Spleen (tissue), 11 donors: ENCODE data around the gene GPR152. TPM values are rescaled to one million over a fixed set of nuclear protein-coding genes. Genes with fewer than 3 reads are reported as not detected.
A peak's percentile ranks its signal among the peaks of the same experiment; 100 is the strongest.

ENCODE experiments used
- DNase-seq: peaks from one replicate; pipeline ENCODE4 v3.0.0-alpha.2; 2020
- H3K27ac ChIP-seq, 8 donors: fragments of 200-600 bp; sonication (generic) in 7 of 8; 1 replicate in 4 of 8; 2 replicates in 4 of 8; pipeline versions ENCODE4 v1.5.0 to v1.8.0; 2016 to 2021; ENCODE audit warnings: inconsistent platforms in 4 of 8, mild to moderate bottlenecking in 4 of 8, moderate library complexity in 1 of 8
- H3K27me3 ChIP-seq, 7 donors: fragments of 200-600 bp; sonication (generic) in 6 of 7; replicated peaks in 1 of 7; 1 replicate in 4 of 7; 2 replicates in 3 of 7; pipeline versions ENCODE4 v1.5.0 to v1.8.0; 2016 to 2021; ENCODE audit warnings: inconsistent platforms in 3 of 7, mild to moderate bottlenecking in 1 of 7
- H3K36me3 ChIP-seq, 6 donors: fragments of 200-600 bp; sonication (generic) in 5 of 6; 1 replicate in 4 of 6; 2 replicates in 2 of 6; pipeline versions ENCODE4 v1.5.0 to v1.8.0; 2016 to 2021; ENCODE audit warnings: inconsistent platforms in 2 of 6
- H3K4me1 ChIP-seq, 6 donors: fragments of 200-600 bp; sonication (generic) in 5 of 6; 1 replicate in 3 of 6; 2 replicates in 3 of 6; pipeline versions ENCODE4 v1.5.0 to v1.8.0; 2016 to 2021; ENCODE audit warnings: inconsistent platforms in 3 of 6
- H3K4me3 ChIP-seq, 8 donors: fragments of 200-600 bp; sonication (generic) in 7 of 8; 1 replicate in 4 of 8; 2 replicates in 4 of 8; pipeline versions ENCODE4 v1.5.0 to v1.8.0; 2016 to 2021; ENCODE audit warnings: inconsistent platforms in 4 of 8, mild to moderate bottlenecking in 4 of 8, moderate library complexity in 2 of 8
- H3K9me3 ChIP-seq, 8 donors: fragments of 200-600 bp; sonication (generic) in 7 of 8; 1 replicate in 4 of 8; 2 replicates in 4 of 8; pipeline versions ENCODE4 v1.5.0 to v1.8.0; 2016 to 2021; ENCODE audit warnings: inconsistent platforms in 4 of 8
- POLR2A ChIP-seq, 3 donors: fragments of 450-650 bp; IDR thresholded peaks; one replicate each; pipeline ENCODE4 v1.5.1; 2017; ENCODE audit warnings: antibody characterized with exemption in 3 of 3, mild to moderate bottlenecking in 1 of 3
- POLR2AphosphoS5 ChIP-seq, 3 donors: sonication (generic); formaldehyde crosslinking; IDR thresholded peaks; one replicate each; pipeline ENCODE4 v1.5.1; 2017; ENCODE audit warnings: antibody characterized with exemption in 3 of 3
- WGBS, 5 donors: extraction: QIAGEN DNeasy Blood & Tissue Kit in 3 of 5; methylation state at CpG; one replicate each; pipeline versions ENCODE4 v1.1.5 to v1.1.7; 2013 to 2018; 5-methylcytosine and 5-hydroxymethylcytosine counted together
- intact Hi-C: fragments of 100-400 bp; cut with DNase I; formaldehyde crosslinking; loops from one replicate; pipeline ENCODE4 v1.15.0; 2023; ENCODE audit warnings: low total_unique reads
- polyA plus RNA-seq, 3 donors: library from polyadenylated mRNA; stranded (reverse); fragments of 200-250 nt; gene quantifications; one replicate each; pipeline ENCODE4 v1.2.1, GENCODE V29; 2013
- total RNA-seq, 7 donors: library from RNA; depleted of rRNA in 3 of 7; stranded (reverse); fragments of >200 nt in 3 of 7; fragmentation: NEBNext Ultra II Directional in 4 of 7; extraction: Animal tissue kit (Norgen Biotek cat#: 25700) in 4 of 7; gene quantifications; one replicate each; pipeline versions ENCODE4 v1.1.0 to v1.2.1, GENCODE V29; 2016 to 2021
- TF ChIP-seq, protein P1 (sequence below), 11 experiments: fragments of 200-600 bp in 7 of 11; fragments of 450-650 bp in 4 of 11; sonication (generic) in 4 of 11; IDR thresholded peaks in 8 of 11; conservative IDR thresholded peaks in 3 of 11; 1 replicate in 7 of 11; 2 replicates in 4 of 11; pipeline versions ENCODE4 v1.4.0 to v1.8.0; 2016 to 2021; ENCODE audit warnings: antibody characterized with exemption in 11 of 11, inconsistent platforms in 4 of 11, mild to moderate bottlenecking in 1 of 11
- donor health status: healthy with polysubstance abuse.
- donor health status: DM: no; HTN: no; CAD: no; lungs with moderate emphysema.
- donor health status: DM: no; HTN: no; CAD: no.
- donor health status: Bipolar disorder and iron deficiency.
- donor health status: healthy.
- donor health status: DM: no; HTN: no; CAD: no.
- donor health status: DM: yes; HTN: yes; CAD: no.

GPR152 gene
- total and polyA plus RNA-seq, 10 donors = 0.10 TPM; not detected in 9

DNA sequence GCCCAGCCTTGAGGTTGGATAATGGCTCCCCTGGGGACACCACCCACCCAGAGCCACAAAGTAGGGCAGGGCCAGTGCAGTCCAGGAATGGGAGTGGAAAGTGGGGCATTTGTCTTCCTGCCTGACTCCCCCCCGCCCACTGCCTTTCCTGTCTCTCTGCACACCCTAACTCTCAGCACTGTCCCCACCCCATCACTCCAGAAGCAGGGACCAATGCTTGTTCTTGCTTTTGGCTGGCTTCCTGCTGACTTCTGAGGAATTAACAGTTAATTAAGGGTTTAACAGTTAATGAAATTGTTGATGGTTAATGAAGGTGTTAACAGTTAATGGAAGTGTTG, 47.9 kb upstream of the GPR152 start:
- TF ChIP-seq POLR2A (IDR thresholded peaks at IDR 0.05) (no peak), POLR2AphosphoS5 (IDR thresholded peaks at IDR 0.05) (no peak)
- TF ChIP-seq, protein P1, sequence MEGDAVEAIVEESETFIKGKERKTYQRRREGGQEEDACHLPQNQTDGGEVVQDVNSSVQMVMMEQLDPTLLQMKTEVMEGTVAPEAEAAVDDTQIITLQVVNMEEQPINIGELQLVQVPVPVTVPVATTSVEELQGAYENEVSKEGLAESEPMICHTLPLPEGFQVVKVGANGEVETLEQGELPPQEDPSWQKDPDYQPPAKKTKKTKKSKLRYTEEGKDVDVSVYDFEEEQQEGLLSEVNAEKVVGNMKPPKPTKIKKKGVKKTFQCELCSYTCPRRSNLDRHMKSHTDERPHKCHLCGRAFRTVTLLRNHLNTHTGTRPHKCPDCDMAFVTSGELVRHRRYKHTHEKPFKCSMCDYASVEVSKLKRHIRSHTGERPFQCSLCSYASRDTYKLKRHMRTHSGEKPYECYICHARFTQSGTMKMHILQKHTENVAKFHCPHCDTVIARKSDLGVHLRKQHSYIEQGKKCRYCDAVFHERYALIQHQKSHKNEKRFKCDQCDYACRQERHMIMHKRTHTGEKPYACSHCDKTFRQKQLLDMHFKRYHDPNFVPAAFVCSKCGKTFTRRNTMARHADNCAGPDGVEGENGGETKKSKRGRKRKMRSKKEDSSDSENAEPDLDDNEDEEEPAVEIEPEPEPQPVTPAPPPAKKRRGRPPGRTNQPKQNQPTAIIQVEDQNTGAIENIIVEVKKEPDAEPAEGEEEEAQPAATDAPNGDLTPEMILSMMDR (IDR thresholded peaks at IDR 0.05 in 8 of 11, conservative IDR thresholded peaks at IDR 0.05 in 3 of 11) = no peak
- Histone ChIP-seq H3K4me3 (no peak overlapping the region), H3K9me3 (no peaks in the 10 kb centered on the region), H3K27ac (no peak overlapping the region), H3K36me3 (peaks cover 0 to 82% (median 58%) of the 10 kb centered on the region in 6 donors), H3K4me1 (peaks cover 8 to 51% (median 31%) of the 10 kb centered on the region in 6 donors), H3K27me3 (peaks cover 0 to 23% (median 0%) of the 10 kb centered on the region in 7 donors)
- DNase-seq = no peak
- WGBS, 5 donors = 78 to 92% (median 82%) methylated on average over 1 of the region's 1 CpG
- intact Hi-C loops = no loop called here

- TF ChIP-seq POLR2AphosphoS5 (IDR thresholded peaks at IDR 0.05) (peak in 1 of 3 donors; percentile 35), POLR2A (IDR thresholded peaks at IDR 0.05) (no peak)
- WGBS, 5 donors = 91 to 95% (median 94%) methylated on average over 12 to 26 of the region's 26 CpGs
- peak; percentile 72 for DNase-seq
- no peak overlapping the region for H3K27ac ChIP-seq
- peaks cover 0 to 19% (median 0%) of the 10 kb centered on the region in 7 donors for H3K27me3 ChIP-seq
- no peak overlapping the region for H3K4me3 ChIP-seq
- peaks cover 0 to 87% (median 63%) of the 10 kb centered on the region in 6 donors for H3K36me3 ChIP-seq
- intact Hi-C loops = no loop called here
- peaks cover 6 to 46% (median 26%) of the 10 kb centered on the region in 6 donors for H3K4me1 ChIP-seq
- H3K9me3 ChIP-seq = no peaks in the 10 kb centered on the region
Observed at GRCh38 chr11:67499808-67500483, 47.4 kb upstream of the GPR152 start.

DNA sequence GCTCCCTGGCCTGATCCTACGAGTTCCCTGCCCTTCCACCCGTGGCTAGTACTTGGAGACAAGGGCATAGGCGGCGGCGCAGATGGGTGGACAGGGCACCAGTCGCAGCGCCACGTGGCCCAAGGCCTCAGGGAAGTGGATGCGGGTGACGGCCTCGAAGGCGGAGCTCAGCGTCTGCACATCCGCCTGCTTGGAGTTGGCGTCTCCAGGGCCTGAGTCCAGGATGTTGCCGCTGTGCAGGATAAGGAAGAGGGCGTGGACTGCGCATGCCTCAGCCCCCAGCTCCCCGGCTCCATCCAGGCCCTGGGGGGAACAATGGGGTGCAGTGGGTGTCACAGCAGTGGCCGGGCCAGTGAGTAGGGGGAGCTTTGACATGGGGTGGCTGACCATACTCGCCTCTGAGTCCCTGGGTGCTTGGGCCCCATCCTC, 46.0 kb upstream of the GPR152 start:
- peak; percentile 75 for DNase-seq
- WGBS, 5 donors = 69 to 93% (median 84%) methylated on average over 11 to 21 of the region's 21 CpGs

DNA sequence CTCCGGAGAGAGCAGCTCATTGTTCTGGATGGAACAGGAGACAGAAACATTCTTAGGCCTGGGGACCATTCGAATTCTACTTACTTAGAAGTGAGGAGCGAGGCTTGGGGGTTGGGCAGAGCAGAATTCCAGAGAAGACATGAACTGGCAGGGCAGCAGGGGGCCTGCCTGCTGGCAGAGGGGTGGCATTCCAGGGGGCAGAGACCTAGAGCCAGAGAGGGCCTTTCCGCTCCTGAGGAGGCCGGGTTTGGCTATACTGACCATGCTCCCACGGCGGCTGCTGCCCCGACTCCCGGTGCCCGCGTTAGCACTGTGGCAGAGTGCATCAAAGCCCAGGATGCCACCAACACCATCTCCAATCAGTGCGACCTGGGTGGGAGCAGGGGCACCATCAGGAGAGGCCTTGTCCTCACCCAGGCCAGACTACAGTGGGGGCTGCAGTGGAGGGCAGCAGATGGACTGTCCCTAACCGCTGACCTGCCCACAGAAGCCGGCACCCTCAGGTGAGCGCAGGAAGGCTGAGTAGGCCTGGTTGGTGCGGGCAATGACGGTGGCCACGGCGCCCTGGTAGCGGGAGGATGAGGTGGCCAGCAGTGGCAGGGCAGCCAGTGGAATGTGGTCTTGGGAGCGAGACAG, 45.2 kb upstream of the GPR152 start:
- WGBS, 5 donors = 94 to 98% (median 95%) methylated on average over 12 to 21 of the region's 21 CpGs
- TF ChIP-seq POLR2A (IDR thresholded peaks at IDR 0.05) = no peak
- TF ChIP-seq POLR2AphosphoS5 (IDR thresholded peaks at IDR 0.05) = peak in 1 of 3 donors; percentile 17
- TF ChIP-seq, protein P1 (IDR thresholded peaks at IDR 0.05 in 8 of 11, conservative IDR thresholded peaks at IDR 0.05 in 3 of 11) = no peak
- peaks cover 0 to 100% (median 84%) of the 10 kb centered on the region in 6 donors for H3K36me3 ChIP-seq

More for the DNA sequence above, 46.0 kb upstream of the GPR152 start:
- no peak overlapping the region for H3K27ac ChIP-seq
- H3K4me1 ChIP-seq = peaks cover 3 to 32% (median 14%) of the 10 kb centered on the region in 6 donors
- no peak overlapping the region for H3K4me3 ChIP-seq
- H3K36me3 ChIP-seq = peaks cover 0 to 100% (median 76%) of the 10 kb centered on the region in 6 donors
- TF ChIP-seq POLR2A (IDR thresholded peaks at IDR 0.05) (no peak), POLR2AphosphoS5 (IDR thresholded peaks at IDR 0.05) (peak in 2 of 3 donors; percentile 57 to 70)
- TF ChIP-seq, protein P1 (IDR thresholded peaks at IDR 0.05 in 8 of 11, conservative IDR thresholded peaks at IDR 0.05 in 3 of 11) = no peak
- peaks cover 0 to 5% (median 0%) of the 10 kb centered on the region in 7 donors for H3K27me3 ChIP-seq
- intact Hi-C loops = no loop called here
- no peaks in the 10 kb centered on the region for H3K9me3 ChIP-seq

More for the DNA sequence above, 45.2 kb upstream of the GPR152 start:
- peaks cover 0 to 25% (median 7%) of the 10 kb centered on the region in 6 donors for H3K4me1 ChIP-seq
- no peaks in the 10 kb centered on the region for H3K9me3 ChIP-seq
- no peaks in the 10 kb centered on the region for H3K27me3 ChIP-seq
- no peak for DNase-seq
- intact Hi-C loops = no loop called here
- H3K27ac ChIP-seq = no peak overlapping the region
- H3K4me3 ChIP-seq = no peak overlapping the region
